IMR-90 (cell line): Measurements from ENCODE around the gene FYCO1. TPM values are rescaled to one million over a fixed set of nuclear protein-coding genes. Genes with fewer than 3 reads are reported as not detected.

Experiments
- ATAC-seq: fragments of 200-7000 bp; cut with Tn5 transposase; 2 replicates; pipeline ENCODE4 v1.9.1; 2020; ENCODE audit warnings: low read depth, mild to moderate bottlenecking, moderate library complexity
- BruUV-seq: library from RNA; stranded (reverse); fragments of 400-500 nt; replicated peaks from 2 replicates; lab custom pipeline; 2021; lab: Mats Ljungman, UMichigan
- CTCF ChIA-PET: fragments of 300-600 bp; formaldehyde crosslinking; extraction: SDS; loops from one replicate; lab custom pipeline; 2021; ENCODE audit warnings: antibody characterized with exemption; lab: Yijun Ruan, JAX
- POLR2A ChIA-PET: fragments of 300-600 bp; sonication (Branson Sonifier 250); formaldehyde crosslinking; loops from one replicate; lab custom pipeline; 2022; ENCODE audit warnings: antibody characterized with exemption; ENCODE audit not compliant: unreplicated experiment; lab: Charles Lee
- DNase-seq: peaks from one replicate; pipeline ENCODE4 v3.0.0; 2013
- H2AFZ ChIP-seq: replicated peaks from 2 replicates; pipeline ENCODE3; 2013; ENCODE audit warnings: low read length, mild to moderate bottlenecking; ENCODE audit not compliant: poor library complexity
- H2AK5ac ChIP-seq: 2 replicates; pipeline ENCODE4 v1.6.1; 2013; ENCODE audit warnings: low read depth, low read length, inconsistent platforms
- H2AK9ac ChIP-seq: replicated peaks from 2 replicates; pipeline ENCODE3; 2013; ENCODE audit warnings: mild to moderate bottlenecking, low read depth, low read length, moderate library complexity; ENCODE audit not compliant: poor library complexity
- H2BK120ac ChIP-seq: 2 replicates; pipeline ENCODE4 v1.6.1; 2013; ENCODE audit warnings: low read depth, low read length, inconsistent platforms
- H2BK15ac ChIP-seq: 3 replicates; pipeline ENCODE4 v1.6.1; 2013; ENCODE audit warnings: low read depth, low read length, inconsistent platforms
- H2BK20ac ChIP-seq: 2 replicates; pipeline ENCODE4 v1.6.1; 2013; ENCODE audit warnings: low read depth, mild to moderate bottlenecking, inconsistent platforms, low read length, moderate library complexity
- H2BK5ac ChIP-seq: 2 replicates; pipeline ENCODE4 v1.6.1; 2013; ENCODE audit warnings: mild to moderate bottlenecking, low read depth, low read length, inconsistent platforms; ENCODE audit not compliant: poor library complexity, severe bottlenecking
- H3K14ac ChIP-seq: replicated peaks from 2 replicates; pipeline ENCODE4 v1.6.1; 2013; ENCODE audit warnings: low read depth, low read length, inconsistent platforms
- H3K18ac ChIP-seq: 2 replicates; pipeline ENCODE4 v1.6.1; 2013; ENCODE audit warnings: low read depth, low read length, control low read depth
- H3K23ac ChIP-seq: 2 replicates; pipeline ENCODE4 v1.6.1; 2013; ENCODE audit warnings: low read depth, low read length, inconsistent platforms
- H3K27ac ChIP-seq: 2 replicates; pipeline ENCODE4 v1.5.1; 2013; ENCODE audit warnings: mild to moderate bottlenecking, control low read depth, low read length; ENCODE audit not compliant: insufficient read depth
- H3K27me3 ChIP-seq: 2 replicates; pipeline ENCODE4 v1.6.1; 2013; ENCODE audit warnings: low read length; ENCODE audit not compliant: control insufficient read depth, insufficient read depth
- H3K36me3 ChIP-seq: 2 replicates; pipeline ENCODE4 v1.6.1; 2013; ENCODE audit warnings: low read length, mixed read lengths; ENCODE audit not compliant: control insufficient read depth, insufficient read depth
- H3K4ac ChIP-seq: 2 replicates; pipeline ENCODE4 v1.6.1; 2013; ENCODE audit warnings: low read depth, low read length, inconsistent platforms
- H3K4me1 ChIP-seq: 2 replicates; pipeline ENCODE4 v1.6.1; 2013; ENCODE audit warnings: low read length, mixed read lengths; ENCODE audit not compliant: control insufficient read depth, insufficient read depth
- H3K4me2 ChIP-seq: 2 replicates; pipeline ENCODE4 v1.6.1; 2013; ENCODE audit warnings: low read depth, mild to moderate bottlenecking, control low read depth, low read length, moderate library complexity
- H3K4me3 ChIP-seq: 2 replicates; pipeline ENCODE4 v1.5.1; 2013; ENCODE audit warnings: low read depth, mild to moderate bottlenecking, control low read depth, low read length, moderate library complexity; ENCODE audit not compliant: insufficient read depth
- H3K56ac ChIP-seq: 2 replicates; pipeline ENCODE4 v1.6.1; 2013; ENCODE audit warnings: low read length, inconsistent platforms; ENCODE audit not compliant: insufficient read depth; ENCODE audit errors: extremely low read depth
- H3K79me1 ChIP-seq, 2 experiments: 2 replicates each; pipeline ENCODE4 v1.6.1; 2013; ENCODE audit warnings: low read length in 2 of 2, inconsistent platforms in 1 of 2, low read depth in 1 of 2
- H3K9ac ChIP-seq: 2 replicates; pipeline ENCODE4 v1.6.1; 2013; ENCODE audit warnings: low read depth, low read length, control low read depth
- H3K9me1 ChIP-seq: 2 replicates; pipeline ENCODE4 v1.6.1; 2013; ENCODE audit warnings: low read length, inconsistent platforms; ENCODE audit not compliant: insufficient read depth
- H3K9me3 ChIP-seq: 2 replicates; pipeline ENCODE4 v1.6.1; 2013; ENCODE audit warnings: low read length; ENCODE audit not compliant: control insufficient read depth, insufficient read depth
- H4K20me1 ChIP-seq: 2 replicates; pipeline ENCODE4 v1.6.1; 2013; ENCODE audit warnings: low read length, inconsistent platforms; ENCODE audit not compliant: insufficient read depth
- H4K5ac ChIP-seq: 2 replicates; pipeline ENCODE4 v1.6.1; 2013; ENCODE audit warnings: mild to moderate bottlenecking, low read depth, low read length, control low read depth
- H4K8ac ChIP-seq, 2 experiments: 2 replicates each; pipeline ENCODE4 v1.6.1; 2013; ENCODE audit warnings: low read depth in 2 of 2, low read length in 2 of 2, control low read depth in 1 of 2, inconsistent platforms in 1 of 2
- H4K91ac ChIP-seq: 2 replicates; pipeline ENCODE4 v1.6.1; 2013; ENCODE audit warnings: low read depth, low read length, inconsistent platforms; ENCODE audit not compliant: insufficient read depth
- BHLHE40 ChIP-seq: fragments of 150-350 bp; IDR thresholded peaks from 2 replicates; pipeline ENCODE4 v1.6.1; 2016; ENCODE audit warnings: mild to moderate bottlenecking, low read depth, low read length
- CHD1 ChIP-seq: IDR thresholded peaks from 2 replicates; pipeline ENCODE4 v1.6.1; 2012; ENCODE audit warnings: low read depth, low read length, improper control_type of control experiment
- CTCF ChIP-seq: conservative IDR thresholded peaks from 2 replicates; pipeline ENCODE4 v1.5.1; 2012; ENCODE audit warnings: mild to moderate bottlenecking, low read depth, low read length, improper control_type of control experiment
- ELK1 ChIP-seq: fragments of 150-350 bp; IDR thresholded peaks from 2 replicates; pipeline ENCODE4 v1.6.1; 2016; ENCODE audit warnings: low read depth, mild to moderate bottlenecking, low read length, moderate library complexity, borderline replicate concordance
- FOS ChIP-seq: fragments of 150-350 bp; IDR thresholded peaks from 2 replicates; pipeline ENCODE4 v1.6.1; 2016; ENCODE audit warnings: low read depth, low read length
- MAFK ChIP-seq: IDR thresholded peaks from 2 replicates; pipeline ENCODE4 v1.6.1; 2012; ENCODE audit warnings: low read depth, low read length, improper control_type of control experiment
- MAZ ChIP-seq: IDR thresholded peaks from 2 replicates; pipeline ENCODE4 v1.6.1; 2012; ENCODE audit warnings: low read depth, mild to moderate bottlenecking, low read length, improper control_type of control experiment, moderate library complexity, borderline replicate concordance
- NFE2L2 ChIP-seq: fragments of 150-350 bp; IDR thresholded peaks from 2 replicates; pipeline ENCODE4 v1.6.1; 2016; ENCODE audit warnings: low read depth, mild to moderate bottlenecking, low read length
- POLR2A ChIP-seq: IDR thresholded peaks from 2 replicates; pipeline ENCODE4 v1.6.1; 2012; ENCODE audit warnings: mild to moderate bottlenecking, low read depth, low read length
- RAD21 ChIP-seq: IDR thresholded peaks from 2 replicates; pipeline ENCODE4 v1.6.1; 2012; ENCODE audit warnings: low read length, improper control_type of control experiment
- RCOR1 ChIP-seq: IDR thresholded peaks from 2 replicates; pipeline ENCODE4 v1.6.1; 2012; ENCODE audit warnings: mild to moderate bottlenecking, low read length, improper control_type of control experiment; ENCODE audit not compliant: insufficient replicate concordance
- RFX5 ChIP-seq: IDR thresholded peaks from 2 replicates; pipeline ENCODE4 v1.8.0; 2012; ENCODE audit warnings: low read depth, mild to moderate bottlenecking, low read length, moderate library complexity
- SMC3 ChIP-seq: fragments of 150-350 bp; IDR thresholded peaks from 2 replicates; pipeline ENCODE4 v1.6.1; 2016; ENCODE audit warnings: low read depth, mild to moderate bottlenecking, antibody characterized with exemption, low read length, moderate library complexity
- USF2 ChIP-seq: fragments of 150-350 bp; IDR thresholded peaks from 2 replicates; pipeline ENCODE4 v1.6.1; 2017; ENCODE audit warnings: mild to moderate bottlenecking, antibody characterized with exemption, low read length, low read depth
- WGBS, 2 experiments: methylation state at CpG; one replicate each; pipeline versions ENCODE4 v1.1.5 to v1.1.7; 2013; ENCODE audit warnings: missing lambda C conversion rate in 2 of 2; ENCODE audit not compliant: insufficient read length in 1 of 2; ENCODE audit errors: extremely low coverage in 2 of 2; 5-methylcytosine and 5-hydroxymethylcytosine counted together
- dilution Hi-C: fragments of 300-500 bp; cut with HindIII; formaldehyde crosslinking; loops from one replicate; pipeline ENCODE4 v1.14.3; 2018; ENCODE audit warnings: low sequenced_read_pairs; ENCODE audit not compliant: unreplicated experiment
- in situ Hi-C: fragments of 300-500 bp; cut with MboI; formaldehyde crosslinking; loops from 3 replicates; pipeline ENCODE4 v1.14.3; 2019; ENCODE audit warnings: low sequenced_read_pairs, inconsistent platforms, mixed read lengths
- intact Hi-C: fragments of 100-400 bp; cut with micrococcal nuclease; formaldehyde crosslinking; loops from 2 replicates; pipeline ENCODE4 v1.10.0; 2022
- polyA plus RNA-seq, 3 experiments: library from polyadenylated mRNA; depleted of rRNA; stranded (reverse); fragments of >200 nt; gene quantifications; 2 replicates each; pipeline ENCODE4 v1.2.3, GENCODE V29; 2012; ENCODE audit warnings: low replicate concordance in 1 of 3
- total RNA-seq: library from RNA; depleted of rRNA; stranded (reverse); fragments of >200 nt; gene quantifications from 2 replicates; pipeline ENCODE4 v1.2.3, GENCODE V29; 2012

The FYCO1 gene
- total and polyA plus RNA-seq, 2 of the 4 experiments (the other 2 are of a cell fraction), result 13.7 to 20.1 TPM

GRCh38 chr3:45906681-45907407 lies 88.8 kb downstream of the FYCO1 start:
- H3K23ac ChIP-seq, result 0 out of 2 replicates have a peak overlapping the region, but pooled peaks have one; percentile 0
- H3K36me3 ChIP-seq, result no peaks in the 10 kb centered on the region
- intact Hi-C loops, result loop anchor here (1.0 kb wide), 1 partner anchor 146 kb away; no protein-coding TSS in a partner anchor
- WGBS, 2 experiments, result 39% methylated on average over 5 of the region's 9 CpGs; no CpG with 5 or more reads in 1 of the 2 experiments
- peak overlapping the region; percentile 1; the same call in 1 of the 2 replicates for H3K14ac ChIP-seq
- H4K20me1 ChIP-seq, result no peaks in the 10 kb centered on the region
- POLR2A ChIA-PET, result no interaction called here
- peak overlapping the region; percentile 79 for H2AK9ac ChIP-seq
- H3K27me3 ChIP-seq, result no peaks in the 10 kb centered on the region
- H3K4me3 ChIP-seq, result no peak overlapping the region
- ATAC-seq (peak; percentile 84), DNase-seq (peak; percentile 84)
- 0 out of 2 replicates have a peak overlapping the region, but pooled peaks have one; percentile 32 for H2BK120ac ChIP-seq
- H3K9me3 ChIP-seq, result no peaks in the 10 kb centered on the region
- H3K79me1 ChIP-seq, result no peaks in the 10 kb centered on the region
- no peak overlapping the region for H3K4me2 ChIP-seq
- H3K4ac ChIP-seq, result no peak overlapping the region
- no peak overlapping the region; the same call in 1 of the 2 replicates for H4K91ac ChIP-seq
- no peak overlapping the region for H2BK20ac ChIP-seq
- no peak overlapping the region for H2BK5ac ChIP-seq
- H3K18ac ChIP-seq, result no peak overlapping the region
- no peak overlapping the region for H4K5ac ChIP-seq
- no peak overlapping the region for H4K8ac ChIP-seq
- no peak overlapping the region for H3K27ac ChIP-seq
- H2AK5ac ChIP-seq, result peak overlapping the region; percentile 69; the same call in 1 of the 2 replicates
- H2BK15ac ChIP-seq, result no peak overlapping the region
- dilution Hi-C loops, result no loop called here
- no peak overlapping the region for H3K9ac ChIP-seq
- no TSS peak for BruUV-seq
- CTCF ChIA-PET, result interaction anchor here (0.6 to 1.2 kb wide), 4 partner anchors 23 to 192 kb away, joined by 3 read pairs; no protein-coding TSS in a partner anchor
- in situ Hi-C loops, result no loop called here
- H3K9me1 ChIP-seq, result peaks cover 12% of the 10 kb centered on the region; the same call in 1 of the 2 replicates
- peaks cover 19% of the 10 kb centered on the region for H3K4me1 ChIP-seq
- peak overlapping the region; percentile 16 for H2AFZ ChIP-seq
- H3K56ac ChIP-seq, result no peak overlapping the region
- no peak for TF ChIP-seq BHLHE40
- peak; percentile 63 for TF ChIP-seq CTCF
- no peak for TF ChIP-seq RCOR1
- peak; percentile 48 for TF ChIP-seq SMC3
- peak; percentile 91 for TF ChIP-seq USF2
- no peak for TF ChIP-seq MAZ
- TF ChIP-seq RFX5, result no peak
- no peak for TF ChIP-seq NFE2L2
- TF ChIP-seq FOS, result no peak
- no peak for TF ChIP-seq MAFK
- TF ChIP-seq ELK1, result no peak
- TF ChIP-seq RAD21, result peak; percentile 72
- no peak for TF ChIP-seq CHD1
- TF ChIP-seq POLR2A, result no peak
